Lung (tissue), 12 donors: ENCODE results near the gene UMPS. TPM values are rescaled to one million over a fixed set of nuclear protein-coding genes. Genes with fewer than 3 reads are reported as not detected.

Experiments
- ATAC-seq: fragments of 200-7000 bp; cut with Tn5 transposase; one replicate; pipeline ENCODE4 v1.9.1; 2020; ENCODE audit warnings: moderate number of reproducible peaks; ENCODE audit not compliant: insufficient read depth, low FRiP score
- DNase-seq, 3 donors: peaks; one replicate each; pipeline ENCODE4 v3.0.0-alpha.2; 2013 to 2017
- H3K27ac ChIP-seq, 2 donors: one replicate each; pipeline ENCODE4 v1.5.1; 2013; ENCODE audit warnings: mild to moderate bottlenecking in 2 of 2, moderate library complexity in 2 of 2, control low read depth in 1 of 2, inconsistent platforms in 1 of 2, low read depth in 1 of 2, low read length in 1 of 2
- H3K27me3 ChIP-seq, 3 donors: one replicate each; pipeline ENCODE4 v1.5.1; 2013; ENCODE audit warnings: low read length in 2 of 3; ENCODE audit not compliant: control insufficient read depth in 3 of 3, insufficient read depth in 3 of 3
- H3K36me3 ChIP-seq, 4 donors: one replicate each; pipeline ENCODE4 v1.5.1; 2013; ENCODE audit warnings: low read length in 4 of 4, mild to moderate bottlenecking in 1 of 4, moderate library complexity in 1 of 4; ENCODE audit not compliant: control insufficient read depth in 4 of 4, insufficient read depth in 4 of 4
- H3K4me1 ChIP-seq, 5 donors: one replicate each; pipeline ENCODE4 v1.5.1; 2013; ENCODE audit warnings: low read length in 5 of 5, mild to moderate bottlenecking in 2 of 5, moderate library complexity in 1 of 5; ENCODE audit not compliant: control insufficient read depth in 5 of 5, insufficient read depth in 5 of 5
- H3K4me3 ChIP-seq: one replicate; pipeline ENCODE4 v1.5.1; 2013; ENCODE audit warnings: mild to moderate bottlenecking, control low read depth, moderate library complexity
- H3K9ac ChIP-seq, 2 donors: one replicate each; pipeline ENCODE4 v1.5.1; 2013; ENCODE audit warnings: low read length in 2 of 2, control low read depth in 1 of 2; ENCODE audit not compliant: insufficient read depth in 1 of 2
- H3K9me3 ChIP-seq, 4 donors: one replicate each; pipeline ENCODE4 v1.5.1; 2013; ENCODE audit warnings: low read length in 3 of 4, mild to moderate bottlenecking in 1 of 4, moderate library complexity in 1 of 4; ENCODE audit not compliant: control insufficient read depth in 4 of 4, insufficient read depth in 3 of 4
- CTCF ChIP-seq: IDR thresholded peaks from 2 replicates; pipeline ENCODE4 v1.5.1; 2012; ENCODE audit warnings: mild to moderate bottlenecking; ENCODE audit errors: control extremely low read depth, extremely low read depth
- WGBS, 2 donors: extraction: QIAGEN DNeasy Blood & Tissue Kit; methylation state at CpG; one replicate each; pipeline ENCODE4 v1.1.7; 2013; 5-methylcytosine and 5-hydroxymethylcytosine counted together
- polyA plus RNA-seq, 2 donors: library from polyadenylated mRNA; stranded (reverse); fragments of 200-250 nt; gene quantifications; one replicate each; pipeline ENCODE4 v1.2.1, GENCODE V29; 2013
- total RNA-seq, 2 donors: library from RNA; depleted of rRNA in 1 of 2; stranded (reverse); fragments of >200 nt in 1 of 2; gene quantifications; one replicate each; pipeline ENCODE4 v1.2.1, GENCODE V29; 2014 to 2021
- donor health status: control.
- donor health status: control.
- donor health status: Bipolar disorder and iron deficiency.
- donor health status: healthy.
- donor health status: DM: yes; HTN: yes; CAD: no.

UMPS gene
- total and polyA plus RNA-seq, 4 donors, result 17.4 to 27.6 (median 20.4) TPM

GRCh38 chr3:124763644-124764358 lies 33.5 kb downstream of the UMPS start:
- peaks cover 10 to 27% (median 13%) of the 10 kb centered on the region in 4 donors for H3K36me3 ChIP-seq
- H3K4me1 ChIP-seq, result peaks cover 0 to 14% (median 0%) of the 10 kb centered on the region in 5 donors
- DNase-seq (no peak), ATAC-seq (no peak)
- no peaks in the 10 kb centered on the region for H3K27me3 ChIP-seq
- no peaks in the 10 kb centered on the region for H3K9me3 ChIP-seq
- TF ChIP-seq CTCF, result no peak
- 93 to 94% methylated on average over 15 of the region's 15 CpGs for WGBS, 2 donors
- H3K27ac ChIP-seq, result no peak overlapping the region
- no peak overlapping the region for H3K9ac ChIP-seq
- H3K4me3 ChIP-seq, result no peak overlapping the region

- H3K27ac ChIP-seq, result no peak overlapping the region
- WGBS, 2 donors, result 76 to 82% methylated on average over 5 of the region's 5 CpGs
- H3K9me3 ChIP-seq, result no peaks in the 10 kb centered on the region
- TF ChIP-seq CTCF, result no peak
- H3K4me1 ChIP-seq, result peaks cover 0 to 14% (median 0%) of the 10 kb centered on the region in 5 donors
- no peak overlapping the region for H3K9ac ChIP-seq
- DNase-seq (no peak), ATAC-seq (no peak)
- no peak overlapping the region for H3K4me3 ChIP-seq
- H3K27me3 ChIP-seq, result no peaks in the 10 kb centered on the region
- H3K36me3 ChIP-seq, result peaks cover 10 to 27% (median 13%) of the 10 kb centered on the region in 4 donors
These were observed 34.5 kb downstream of the UMPS start for GRCh38 chr3:124764746-124765145.

GRCh38 chr3:124765197-124765840 lies 35.1 kb downstream of the UMPS start:
- WGBS, 2 donors, result 91% methylated on average over 5 of the region's 5 CpGs
- ATAC-seq (no peak), DNase-seq (no peak)
- Histone ChIP-seq H3K4me3 (no peak overlapping the region), H3K4me1 (peaks cover 0 to 17% (median 2%) of the 10 kb centered on the region in 5 donors), H3K9me3 (no peaks in the 10 kb centered on the region), H3K27me3 (no peaks in the 10 kb centered on the region), H3K27ac (no peak overlapping the region), H3K9ac (no peak overlapping the region), H3K36me3 (peaks cover 10 to 27% (median 13%) of the 10 kb centered on the region in 4 donors)
- TF ChIP-seq CTCF, result no peak
